Activated CD4-positive, alpha-beta T cell treated with anti-CD3 and anti-CD28 coated beads, Interleukin-2, amount 10 ng/mL, durations not matched to agents 24 days and 14 days (primary cell): ENCODE measurements around the gene CNTN5. TPM values are rescaled to one million over a fixed set of nuclear protein-coding genes. Genes with fewer than 3 reads are reported as not detected.

Experiments
- DNase-seq: peaks from one replicate; pipeline ENCODE4 v3.0.0; 2022
- H3K27ac Mint-ChIP-seq: one replicate; pipeline ENCODE4 v1.8.0; 2022; ENCODE audit warnings: mild to moderate bottlenecking, mixed read lengths
- H3K27me3 Mint-ChIP-seq: one replicate; pipeline ENCODE4 v1.8.0; 2022; ENCODE audit warnings: mixed read lengths
- H3K36me3 Mint-ChIP-seq: one replicate; pipeline ENCODE4 v1.8.0; 2022; ENCODE audit warnings: low read depth, mild to moderate bottlenecking, mixed read lengths
- H3K4me1 Mint-ChIP-seq: one replicate; pipeline ENCODE4 v1.8.0; 2021; ENCODE audit warnings: mixed read lengths
- H3K4me3 Mint-ChIP-seq: one replicate; pipeline ENCODE4 v1.8.0; 2022; ENCODE audit warnings: mild to moderate bottlenecking, moderate library complexity, mixed read lengths
- H3K9me3 Mint-ChIP-seq: one replicate; pipeline ENCODE4 v1.8.0; 2021; ENCODE audit warnings: mixed read lengths
- intact Hi-C: fragments of 100-400 bp; cut with micrococcal nuclease; formaldehyde crosslinking; loops from one replicate; pipeline ENCODE4 v1.15.1; 2023
- total RNA-seq: library from RNA; stranded (reverse); gene quantifications from 2 replicates; pipeline ENCODE4 v1.2.3, GENCODE V29; 2022

CNTN5 gene
- total RNA-seq, 1 donor from 2014 or later: not detected

DNA sequence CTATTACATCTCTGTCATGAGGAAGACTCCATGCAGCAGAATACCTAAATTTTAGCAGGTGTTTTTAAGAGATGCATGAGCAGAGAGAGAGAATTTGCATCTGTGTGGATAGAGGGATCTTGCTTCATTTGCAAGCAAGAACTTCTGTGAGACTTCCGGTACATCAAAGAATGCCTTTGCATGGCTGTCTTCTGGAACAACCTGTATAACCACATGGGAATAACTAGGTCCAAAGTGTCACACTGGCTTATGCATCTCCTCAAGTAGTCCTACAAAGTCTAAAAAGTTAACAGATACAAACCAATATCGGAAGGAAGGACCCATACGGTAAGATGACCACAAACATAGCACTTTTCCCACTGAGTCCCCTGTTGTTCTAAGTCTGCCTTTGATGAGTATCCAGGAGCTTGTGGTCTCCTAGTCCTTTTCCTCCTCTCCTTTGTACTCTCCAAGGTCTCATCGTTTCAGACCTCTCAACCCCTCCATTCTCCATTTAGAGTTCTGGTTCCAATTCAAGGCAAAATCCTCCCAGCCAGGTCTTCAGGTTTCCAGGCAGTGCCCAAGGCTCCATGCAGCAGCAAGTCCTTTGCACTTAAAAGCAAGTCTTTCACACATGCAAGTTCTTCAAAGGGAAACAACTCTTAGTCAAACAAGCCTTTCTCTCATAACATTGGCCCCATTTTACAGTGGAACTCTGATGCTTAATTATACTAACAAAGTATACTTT is 1084.7 kb downstream of the CNTN5 start:
- Mint-ChIP-seq H3K4me1 (no peaks in the 10 kb centered on the region), H3K4me3 (no peak overlapping the region), H3K9me3 (peaks cover 14% of the 10 kb centered on the region), H3K27me3 (no peaks in the 10 kb centered on the region), H3K27ac (no peak overlapping the region), H3K36me3 (no peaks in the 10 kb centered on the region)
- intact Hi-C loops: no loop called here
- no peak for DNase-seq

DNA sequence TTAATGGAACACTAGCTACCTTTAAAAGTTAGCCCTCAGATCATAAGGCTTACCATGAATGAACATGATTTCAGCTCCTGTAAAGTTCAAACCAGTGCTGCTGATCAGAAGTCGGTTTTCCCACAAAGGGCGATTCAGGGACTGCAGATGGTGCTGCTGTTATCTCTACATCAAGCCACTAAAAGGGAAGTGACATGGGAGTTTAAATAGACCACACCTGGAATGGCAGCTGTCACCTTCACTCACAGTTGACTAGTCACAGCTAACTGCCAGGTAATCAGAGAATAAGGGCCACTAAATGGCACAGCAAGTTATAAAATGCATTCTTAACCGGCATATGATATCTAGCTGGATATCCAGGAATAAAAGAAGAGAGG is 1085.2 kb downstream of the CNTN5 start:
- Mint-ChIP-seq H3K27ac (no peak overlapping the region), H3K9me3 (peaks cover 14% of the 10 kb centered on the region), H3K36me3 (no peaks in the 10 kb centered on the region), H3K4me1 (no peaks in the 10 kb centered on the region), H3K4me3 (no peak overlapping the region), H3K27me3 (no peaks in the 10 kb centered on the region)
- intact Hi-C loops: no loop called here
- no peak for DNase-seq

DNA sequence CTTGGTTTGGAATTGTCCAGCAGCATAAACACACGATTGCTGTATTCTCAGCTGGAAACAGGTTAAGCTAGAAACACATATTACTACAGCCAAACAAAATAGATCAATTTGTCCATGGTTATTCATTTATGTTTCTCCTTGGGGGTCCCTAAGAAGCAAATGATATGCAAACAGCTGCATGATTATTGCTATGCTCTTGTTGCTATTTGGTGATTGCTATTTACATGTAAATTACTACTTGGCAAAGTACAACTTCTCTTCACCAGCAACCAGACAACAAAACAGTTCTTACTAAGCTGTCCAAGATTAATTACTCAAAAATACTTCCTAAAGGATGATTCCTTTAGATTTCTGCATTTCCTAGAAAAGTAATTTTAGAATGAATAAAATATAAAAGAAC is 1098.4 kb downstream of the CNTN5 start:
- Mint-ChIP-seq H3K4me3 (no peak overlapping the region), H3K27ac (no peak overlapping the region), H3K36me3 (no peaks in the 10 kb centered on the region), H3K9me3 (peaks cover 3% of the 10 kb centered on the region), H3K27me3 (no peaks in the 10 kb centered on the region), H3K4me1 (no peaks in the 10 kb centered on the region)
- intact Hi-C loops: no loop called here
- no peak for DNase-seq

DNA sequence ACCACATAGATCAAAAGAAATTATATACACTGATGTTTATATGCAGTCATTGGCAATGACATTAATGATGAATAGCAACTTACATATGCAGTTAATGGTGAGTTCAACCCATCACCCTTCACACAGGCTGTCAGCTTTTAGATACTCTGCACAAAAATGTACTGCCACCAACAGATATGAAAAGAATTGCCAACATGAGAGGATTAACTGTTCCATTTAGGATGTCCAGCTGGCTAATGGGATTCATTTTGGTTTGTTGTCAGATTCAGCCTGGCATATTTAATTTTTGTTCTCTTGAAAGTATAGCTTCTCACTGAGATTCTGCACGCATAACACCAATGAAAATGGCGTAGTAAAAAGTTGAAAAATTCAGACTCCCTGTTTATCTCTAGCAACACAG is 1112.4 kb downstream of the CNTN5 start:
- H3K4me3 Mint-ChIP-seq: no peak overlapping the region
- no peaks in the 10 kb centered on the region for H3K36me3 Mint-ChIP-seq
- DNase-seq: no peak
- H3K4me1 Mint-ChIP-seq: no peaks in the 10 kb centered on the region
- no peaks in the 10 kb centered on the region for H3K27me3 Mint-ChIP-seq
- H3K9me3 Mint-ChIP-seq: peaks cover 11% of the 10 kb centered on the region
- intact Hi-C loops: no loop called here
- H3K27ac Mint-ChIP-seq: no peak overlapping the region

DNA sequence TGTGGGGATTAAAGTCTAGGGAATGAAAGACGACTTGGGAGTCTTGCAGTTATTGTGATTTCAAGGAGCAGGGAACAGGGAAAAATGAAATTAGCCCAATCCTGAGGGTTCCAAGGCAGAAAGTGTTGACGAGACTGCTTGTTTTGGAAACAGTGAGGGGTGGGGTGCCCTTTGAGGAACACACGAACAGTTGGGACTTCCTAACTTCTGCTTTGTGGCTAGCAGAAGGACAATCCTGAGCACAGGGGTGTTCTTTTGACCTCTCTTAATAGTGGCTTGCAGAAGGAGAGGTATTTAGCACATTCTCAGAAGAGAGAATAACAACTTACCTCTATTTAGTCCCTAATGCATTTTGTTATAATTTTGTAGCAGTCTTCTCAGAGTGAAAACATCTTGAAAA is 1120.5 kb downstream of the CNTN5 start:
- intact Hi-C loops: no loop called here
- H3K36me3 Mint-ChIP-seq: no peaks in the 10 kb centered on the region

DNA sequence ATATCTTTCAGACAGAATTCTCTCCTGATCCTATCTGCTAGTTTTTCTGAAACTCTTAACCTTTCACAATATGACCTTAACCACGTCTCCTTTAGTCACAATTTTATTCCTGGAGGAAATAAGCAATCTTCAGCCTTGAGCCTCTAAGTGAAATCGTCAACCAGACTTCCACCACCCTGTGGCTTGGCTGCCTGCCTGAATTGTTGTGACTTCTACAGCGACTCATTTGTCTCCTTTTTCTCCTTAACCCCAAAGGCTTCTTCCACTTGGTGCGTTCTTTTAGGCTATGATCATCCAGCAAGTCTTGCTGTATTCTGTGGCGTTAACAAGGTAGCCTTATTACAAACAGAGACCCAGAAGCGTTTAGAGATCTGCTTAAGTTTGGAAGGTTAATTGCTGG is 1131.2 kb downstream of the CNTN5 start:
- Mint-ChIP-seq H3K4me3 (no peak overlapping the region), H3K4me1 (no peaks in the 10 kb centered on the region), H3K27me3 (no peaks in the 10 kb centered on the region), H3K36me3 (no peaks in the 10 kb centered on the region), H3K27ac (no peak overlapping the region), H3K9me3 (peaks cover 6% of the 10 kb centered on the region)
- intact Hi-C loops: no loop called here
- no peak for DNase-seq

More for the DNA sequence above, 1120.5 kb downstream of the CNTN5 start:
- Mint-ChIP-seq H3K4me3 (no peak overlapping the region), H3K27me3 (no peaks in the 10 kb centered on the region), H3K27ac (no peak overlapping the region), H3K9me3 (no peaks in the 10 kb centered on the region), H3K4me1 (no peaks in the 10 kb centered on the region)
- no peak for DNase-seq

DNA sequence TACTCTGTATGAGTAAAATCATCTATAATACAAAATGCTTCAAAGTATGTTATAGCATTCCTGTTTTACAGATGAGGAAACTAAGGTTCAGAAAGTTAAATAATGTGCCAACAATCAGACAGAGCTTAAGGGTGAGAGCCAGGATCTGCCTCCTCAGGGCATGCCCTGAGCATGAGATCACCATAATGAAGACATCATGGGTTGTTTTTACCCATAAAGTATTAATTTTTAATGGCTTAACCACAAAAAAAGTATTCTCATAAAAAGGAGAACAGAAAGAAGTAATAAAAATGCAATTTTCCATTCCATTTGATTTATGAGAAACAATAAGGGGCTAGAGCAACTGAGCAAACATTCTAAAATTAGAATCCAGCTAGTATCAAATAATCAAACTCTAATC is 1132.0 kb downstream of the CNTN5 start:
- Mint-ChIP-seq H3K4me1 (no peaks in the 10 kb centered on the region), H3K36me3 (no peaks in the 10 kb centered on the region), H3K9me3 (peaks cover 6% of the 10 kb centered on the region), H3K27ac (no peak overlapping the region), H3K4me3 (no peak overlapping the region), H3K27me3 (no peaks in the 10 kb centered on the region)
- DNase-seq: no peak
- intact Hi-C loops: no loop called here

DNA sequence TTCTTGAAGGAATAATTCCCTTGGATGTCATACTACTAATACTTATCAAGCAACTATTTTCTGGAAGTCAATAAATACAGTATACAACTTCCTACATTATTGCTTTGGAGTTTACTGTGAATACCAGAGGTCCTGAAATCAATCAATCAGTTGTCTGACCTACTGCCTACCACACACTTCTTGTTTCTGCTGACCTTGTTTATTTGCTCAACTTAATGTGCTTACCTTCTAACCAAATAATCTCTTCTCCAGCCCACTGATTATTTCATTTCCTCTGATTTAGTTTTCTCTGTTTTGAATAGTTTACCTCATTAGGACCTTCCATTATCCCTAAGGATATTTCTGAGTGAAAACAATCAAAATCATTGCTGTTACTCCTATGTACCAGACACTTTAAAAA is 1142.7 kb downstream of the CNTN5 start:
- H3K4me3 Mint-ChIP-seq: no peak overlapping the region
- intact Hi-C loops: no loop called here
- no peak overlapping the region for H3K27ac Mint-ChIP-seq
- H3K9me3 Mint-ChIP-seq: peaks cover 8% of the 10 kb centered on the region
- no peaks in the 10 kb centered on the region for H3K36me3 Mint-ChIP-seq
- no peak for DNase-seq
- no peaks in the 10 kb centered on the region for H3K27me3 Mint-ChIP-seq
- no peaks in the 10 kb centered on the region for H3K4me1 Mint-ChIP-seq

DNA sequence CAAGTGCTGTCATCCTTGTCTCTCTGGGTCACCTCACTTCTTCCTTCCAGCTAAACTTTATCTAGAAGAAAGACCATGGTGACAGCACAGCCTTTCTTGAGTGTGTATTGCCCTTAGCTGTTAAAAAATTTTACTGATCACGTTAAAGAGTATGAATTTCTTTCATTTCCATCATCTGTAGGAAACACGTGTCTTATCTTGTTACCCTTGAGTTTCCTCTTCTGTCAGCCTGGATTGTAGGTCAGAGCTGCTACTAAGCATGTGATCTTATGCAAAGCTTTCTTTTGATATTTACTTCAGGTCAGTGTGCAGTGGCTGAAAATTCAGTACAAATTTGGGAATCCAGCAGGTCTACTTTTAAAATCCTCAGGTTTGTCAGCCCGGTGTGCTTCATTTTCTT is 1154.1 kb downstream of the CNTN5 start:
- Mint-ChIP-seq H3K4me1 (no peaks in the 10 kb centered on the region), H3K36me3 (no peaks in the 10 kb centered on the region), H3K27me3 (no peaks in the 10 kb centered on the region), H3K9me3 (peaks cover 9% of the 10 kb centered on the region), H3K27ac (no peak overlapping the region), H3K4me3 (no peak overlapping the region)
- no peak for DNase-seq
- intact Hi-C loops: no loop called here

DNA sequence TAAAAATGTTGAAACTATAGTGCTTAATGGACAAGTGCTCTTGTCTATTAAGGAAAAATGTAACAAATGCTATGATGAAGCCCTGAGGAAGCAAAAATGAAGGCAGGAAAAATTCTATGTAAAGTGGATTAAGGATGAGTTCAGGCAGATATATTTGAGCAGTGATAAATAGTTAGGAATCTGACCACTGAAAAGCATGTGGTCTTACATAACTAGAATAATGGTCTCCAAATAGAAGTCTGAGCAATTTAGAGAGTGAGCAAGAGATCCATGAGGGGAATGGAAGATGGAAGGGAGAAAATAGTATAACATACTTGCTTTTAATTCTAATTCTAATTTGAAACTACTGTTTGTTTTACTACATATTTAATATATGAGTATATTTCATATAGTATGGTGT is 1155.7 kb downstream of the CNTN5 start:
- intact Hi-C loops: no loop called here
- Mint-ChIP-seq H3K9me3 (peaks cover 13% of the 10 kb centered on the region), H3K27ac (no peak overlapping the region), H3K4me3 (no peak overlapping the region), H3K36me3 (no peaks in the 10 kb centered on the region), H3K4me1 (no peaks in the 10 kb centered on the region), H3K27me3 (no peaks in the 10 kb centered on the region)
- no peak for DNase-seq

DNA sequence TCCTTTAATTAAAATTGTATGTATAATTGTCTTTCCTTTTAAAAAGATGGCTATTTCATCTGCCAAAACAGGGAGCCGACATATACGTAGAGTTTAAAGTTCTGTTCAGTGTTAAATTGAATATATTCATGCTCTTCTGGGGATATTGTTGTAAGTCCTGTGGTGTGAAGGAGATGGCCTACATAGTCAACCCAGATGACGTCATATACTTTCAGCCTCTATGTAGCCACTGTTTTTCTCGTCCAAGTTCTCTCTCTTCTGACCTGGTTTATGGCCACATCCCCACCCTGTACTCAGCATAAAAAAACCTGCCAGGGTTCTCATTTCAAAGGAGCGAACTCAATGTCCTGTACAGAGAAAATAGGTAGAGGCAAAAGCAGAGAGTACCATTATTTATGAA is 1156.9 kb downstream of the CNTN5 start:
- no peaks in the 10 kb centered on the region for H3K27me3 Mint-ChIP-seq
- H3K36me3 Mint-ChIP-seq: no peaks in the 10 kb centered on the region
- H3K9me3 Mint-ChIP-seq: peaks cover 13% of the 10 kb centered on the region
- intact Hi-C loops: no loop called here
- H3K4me3 Mint-ChIP-seq: no peak overlapping the region
- no peaks in the 10 kb centered on the region for H3K4me1 Mint-ChIP-seq
- no peak overlapping the region for H3K27ac Mint-ChIP-seq
- no peak for DNase-seq

DNA sequence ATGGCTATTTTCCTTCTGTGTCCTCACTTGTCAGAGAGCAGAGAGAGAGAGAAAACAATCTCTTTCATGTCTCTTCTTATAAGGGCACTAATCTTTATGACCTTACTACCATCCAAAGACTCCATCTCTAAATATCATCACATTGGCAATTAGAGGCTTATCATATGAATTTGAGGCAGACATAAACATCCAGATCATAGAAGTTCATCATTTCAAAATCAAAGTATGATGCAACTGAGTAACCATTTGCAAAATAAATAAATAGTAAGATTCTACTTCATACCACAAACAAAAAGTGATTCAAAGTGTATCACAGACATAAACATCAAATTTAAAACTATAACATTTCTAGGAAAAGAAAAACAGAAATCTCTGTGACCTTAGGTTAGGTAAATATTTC is 1161.6 kb downstream of the CNTN5 start:
- H3K4me1 Mint-ChIP-seq: no peaks in the 10 kb centered on the region
- H3K27ac Mint-ChIP-seq: no peak overlapping the region
- no peak overlapping the region for H3K4me3 Mint-ChIP-seq
- no peaks in the 10 kb centered on the region for H3K27me3 Mint-ChIP-seq
- peaks cover 15% of the 10 kb centered on the region for H3K9me3 Mint-ChIP-seq
- no peak for DNase-seq
- H3K36me3 Mint-ChIP-seq: no peaks in the 10 kb centered on the region
- intact Hi-C loops: no loop called here

DNA sequence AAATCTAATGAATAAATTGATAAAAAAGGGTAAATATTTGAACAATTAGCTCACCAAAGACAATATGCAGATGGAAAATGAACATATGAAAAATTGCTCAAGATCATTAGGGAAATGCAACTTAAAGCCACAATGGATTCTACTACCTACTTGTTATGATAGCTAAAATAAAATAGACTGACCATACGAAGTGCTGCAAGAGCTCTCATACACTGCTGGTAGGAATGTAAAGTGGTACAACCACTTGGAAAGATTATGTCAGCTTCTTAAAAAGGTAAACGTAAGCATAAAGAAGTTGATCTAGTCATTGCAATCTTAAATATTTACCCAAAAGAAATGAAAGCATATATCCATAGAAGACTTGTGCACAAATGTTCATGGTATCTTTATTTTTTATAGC is 1162.2 kb downstream of the CNTN5 start:
- Mint-ChIP-seq H3K9me3 (peaks cover 16% of the 10 kb centered on the region), H3K36me3 (no peaks in the 10 kb centered on the region), H3K27me3 (no peaks in the 10 kb centered on the region), H3K27ac (no peak overlapping the region), H3K4me3 (no peak overlapping the region), H3K4me1 (no peaks in the 10 kb centered on the region)
- DNase-seq: no peak
- intact Hi-C loops: no loop called here

DNA sequence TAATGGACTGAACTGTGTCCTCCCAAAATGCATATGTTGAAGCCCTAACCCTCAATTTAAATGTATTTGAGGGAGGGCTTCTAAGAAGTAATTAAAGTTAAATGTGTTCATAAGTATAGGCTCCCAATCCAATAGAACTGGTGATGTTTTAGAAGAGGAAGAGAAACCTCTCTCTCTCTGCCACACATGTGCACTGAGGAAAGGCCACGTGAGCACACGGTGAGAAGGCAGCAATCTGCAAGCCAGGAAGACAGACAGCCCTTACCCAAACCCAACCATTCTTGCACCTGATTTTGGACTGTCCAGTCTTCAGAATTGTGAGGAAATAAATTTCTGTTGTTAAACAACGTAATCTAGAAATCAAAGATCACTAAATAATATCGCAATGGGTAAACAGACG is 1164.8 kb downstream of the CNTN5 start:
- Mint-ChIP-seq H3K27ac (no peak overlapping the region), H3K4me1 (no peaks in the 10 kb centered on the region), H3K27me3 (no peaks in the 10 kb centered on the region), H3K36me3 (no peaks in the 10 kb centered on the region), H3K9me3 (peaks cover 20% of the 10 kb centered on the region), H3K4me3 (no peak overlapping the region)
- intact Hi-C loops: no loop called here
- DNase-seq: no peak

DNA sequence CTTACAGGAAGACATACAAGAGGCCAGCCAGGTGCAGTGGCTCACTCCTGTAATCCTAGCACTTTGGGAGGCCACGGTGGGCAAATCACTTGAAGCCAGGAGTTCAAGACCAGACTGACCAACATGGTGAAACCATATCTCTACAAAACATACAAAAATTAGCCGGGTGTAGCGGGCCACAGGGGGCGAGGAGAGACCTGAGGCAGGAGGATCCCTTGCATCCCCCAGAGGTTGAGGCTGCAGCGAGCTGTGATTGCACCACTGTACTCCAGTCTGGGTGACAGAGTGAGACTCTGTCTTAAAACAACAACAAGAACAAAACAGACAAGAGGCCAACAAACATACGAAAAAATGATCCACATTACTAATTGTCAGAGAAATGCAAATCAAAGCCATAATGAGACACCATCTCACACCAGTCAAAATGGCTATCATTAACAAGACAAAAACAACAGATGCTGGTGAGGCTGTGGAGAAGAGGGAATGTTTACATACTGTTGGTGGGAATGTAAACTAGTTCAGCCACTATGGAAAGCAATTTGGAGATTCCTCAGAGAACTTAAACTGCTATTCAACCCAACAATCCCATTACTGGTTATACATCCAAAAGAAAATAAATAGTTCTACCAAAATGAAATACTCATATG is 1167.5 kb downstream of the CNTN5 start:
- intact Hi-C loops: no loop called here
- H3K27ac Mint-ChIP-seq: no peak overlapping the region
- H3K4me1 Mint-ChIP-seq: no peaks in the 10 kb centered on the region
- no peak for DNase-seq
- H3K27me3 Mint-ChIP-seq: no peaks in the 10 kb centered on the region
- no peaks in the 10 kb centered on the region for H3K36me3 Mint-ChIP-seq
- no peak overlapping the region for H3K4me3 Mint-ChIP-seq
- peaks cover 18% of the 10 kb centered on the region for H3K9me3 Mint-ChIP-seq
